Sciatic nerve (tissue), 1 donor: ENCODE measurements around the gene IL36RN. TPM values are rescaled to one million over a fixed set of nuclear protein-coding genes. Genes with fewer than 3 reads are reported as not detected.

ENCODE experiments used
- total RNA-seq: library from RNA; stranded (reverse); fragmentation: NEBNext Ultra II Directional; extraction: Animal tissue kit (Norgen Biotek cat#: 25700); gene quantifications from one replicate; pipeline ENCODE4 v1.2.1, GENCODE V29; 2021
- donor health status: DM: no; HTN: no; CAD: no.

IL36RN gene
- total RNA-seq, 1 donor from 2014 or later = not detected

Other genes starting within 250 kb of the IL36RN start
- gene IL1B, start 222.4 kb upstream of the IL36RN start, total RNA-seq = 23.6 TPM
- not detected for gene IL37, start 148.0 kb upstream of the IL36RN start, total RNA-seq
- gene IL36G, start 81.2 kb upstream of the IL36RN start, total RNA-seq = not detected
- not detected for gene IL36A, start 53.7 kb upstream of the IL36RN start, total RNA-seq
- not detected for gene IL36B, start 6.3 kb upstream of the IL36RN start, total RNA-seq
- gene IL1F10, start 8.8 kb downstream of the IL36RN start, total RNA-seq = not detected
- gene IL1RN, start 68.4 kb downstream of the IL36RN start, total RNA-seq = 15.0 TPM
- gene PSD4, start 114.8 kb downstream of the IL36RN start, total RNA-seq = 20.3 TPM
- gene PAX8, start 219.7 kb downstream of the IL36RN start, total RNA-seq = 1.2 TPM